Measurements from ENCODE around the gene BICC1. TPM values are rescaled to one million over a fixed set of nuclear protein-coding genes. Genes with fewer than 3 reads are reported as not detected.

BICC1 gene
- total RNA-seq, 1 donor from 2014 or later: 12.8 TPM

DNA sequence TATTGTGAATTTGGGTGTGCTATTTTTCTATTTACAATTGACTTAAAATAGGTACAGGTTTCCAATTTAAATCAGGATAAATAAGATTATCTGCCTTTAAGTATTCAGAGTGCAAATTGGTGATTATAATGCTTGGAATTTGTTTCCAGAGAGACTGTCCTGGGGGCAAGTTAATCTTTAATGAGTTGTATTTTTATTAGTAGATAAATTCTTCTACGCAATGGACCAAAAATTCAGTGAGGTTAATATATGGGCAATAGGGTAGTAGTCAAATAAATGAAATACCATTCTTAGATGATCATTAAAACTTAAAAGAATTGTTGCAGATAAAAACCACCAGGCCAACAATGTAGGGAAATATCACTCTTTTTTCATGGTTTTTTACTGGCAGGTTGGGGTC is 3.4 kb downstream of the BICC1 start:
- no peak for DNase-seq (ENCODE audit: low spot score)

DNA sequence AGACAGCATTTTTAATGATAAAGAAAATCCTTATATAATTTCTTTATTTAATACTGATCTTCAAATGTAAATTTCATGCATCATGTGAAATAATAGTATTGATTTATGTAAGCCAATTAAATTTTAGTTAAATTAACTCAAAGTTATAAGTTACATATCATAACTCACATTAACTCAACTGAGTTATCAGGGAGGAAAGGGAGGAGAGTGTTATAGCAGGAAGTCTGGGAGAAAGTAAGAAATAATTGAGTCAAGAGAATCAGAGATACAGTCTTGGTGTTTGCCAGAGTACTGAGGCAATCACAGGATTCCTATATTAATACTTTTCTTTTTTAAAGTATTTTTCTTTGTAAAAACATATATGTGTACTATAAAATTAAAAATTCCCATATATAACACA is 4.0 kb downstream of the BICC1 start:
- no peak for DNase-seq (ENCODE audit: low spot score)

DNA sequence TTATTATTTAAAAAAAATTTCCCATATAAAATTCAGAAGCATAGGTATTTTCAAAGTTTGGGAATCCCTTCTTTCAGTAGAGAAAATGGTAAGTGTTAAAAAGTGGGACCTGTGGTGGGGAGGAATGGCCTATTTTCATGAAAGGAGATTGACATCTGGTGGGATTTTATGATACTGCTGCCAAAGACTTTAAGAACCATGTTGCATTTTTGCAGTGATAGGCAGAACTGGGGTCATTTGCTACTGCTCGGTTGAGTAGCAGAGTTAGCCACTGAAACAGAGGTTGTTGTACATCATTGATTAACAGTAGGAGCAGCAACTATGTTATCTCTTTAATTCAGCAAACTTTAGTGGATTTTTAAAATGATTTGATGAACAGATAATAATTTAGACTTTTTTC is 4.4 kb downstream of the BICC1 start:
- DNase-seq (ENCODE audit: low spot score): no peak

DNA sequence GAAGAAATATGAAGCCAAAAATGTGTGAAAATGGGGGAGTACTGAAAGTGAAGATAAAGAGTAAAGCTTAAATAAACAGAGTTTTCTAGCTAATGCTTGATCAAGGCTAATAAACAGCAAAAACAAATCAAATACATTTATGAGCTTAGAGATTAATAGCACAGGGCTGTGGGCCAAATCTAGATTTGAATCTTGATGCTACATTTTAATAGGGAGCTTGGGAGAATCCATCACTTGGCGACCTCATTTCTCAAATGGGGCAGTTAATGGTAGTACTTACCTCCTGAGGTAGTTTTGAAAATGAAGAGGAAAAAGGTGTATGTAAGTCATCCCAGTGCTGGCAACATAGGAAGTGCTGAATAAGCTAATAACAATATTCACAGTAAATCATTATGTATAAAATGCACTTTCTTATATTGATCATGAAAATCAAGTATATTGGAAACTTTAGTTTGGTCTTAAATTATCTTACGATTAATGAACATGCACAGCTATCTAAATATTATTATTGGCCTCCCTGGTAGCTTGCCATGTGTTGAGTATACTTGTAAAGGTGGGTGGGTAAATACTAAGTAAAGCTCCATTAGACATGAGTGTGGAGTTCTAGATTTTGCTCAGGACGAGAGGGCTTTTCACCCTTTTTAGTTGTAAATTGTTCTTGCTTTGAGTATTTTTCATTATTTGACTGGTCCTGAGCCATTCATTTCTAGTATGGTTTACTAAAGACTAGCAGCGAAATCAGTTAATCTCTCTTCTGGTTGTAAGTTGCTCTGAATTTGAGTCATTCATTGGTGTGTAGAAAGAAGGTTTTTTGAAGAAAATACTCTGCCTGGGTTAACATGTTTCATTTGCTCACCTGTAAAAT is 5.1 kb downstream of the BICC1 start:
- no peak for DNase-seq (ENCODE audit: low spot score)

DNA sequence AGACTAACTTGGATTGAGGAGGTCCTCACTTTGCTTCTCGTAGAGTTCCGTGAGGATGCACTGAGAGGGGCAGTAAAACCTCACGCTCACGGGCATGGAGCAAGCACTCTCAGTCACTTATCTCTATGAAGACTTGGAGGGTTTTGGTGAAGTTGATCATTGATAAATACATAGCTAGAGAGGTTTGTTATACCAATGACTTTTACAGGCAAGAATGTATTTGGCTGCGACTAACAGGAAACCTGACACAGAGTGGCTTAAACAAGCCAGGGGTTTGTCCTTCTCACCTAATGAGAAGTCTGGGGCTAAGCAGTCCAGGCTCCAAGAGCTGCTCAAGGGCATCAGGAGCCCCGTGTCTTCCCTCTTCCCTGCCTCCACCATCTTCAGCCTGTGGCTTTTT is 6.1 kb downstream of the BICC1 start:
- DNase-seq (ENCODE audit: low spot score): no peak

DNA sequence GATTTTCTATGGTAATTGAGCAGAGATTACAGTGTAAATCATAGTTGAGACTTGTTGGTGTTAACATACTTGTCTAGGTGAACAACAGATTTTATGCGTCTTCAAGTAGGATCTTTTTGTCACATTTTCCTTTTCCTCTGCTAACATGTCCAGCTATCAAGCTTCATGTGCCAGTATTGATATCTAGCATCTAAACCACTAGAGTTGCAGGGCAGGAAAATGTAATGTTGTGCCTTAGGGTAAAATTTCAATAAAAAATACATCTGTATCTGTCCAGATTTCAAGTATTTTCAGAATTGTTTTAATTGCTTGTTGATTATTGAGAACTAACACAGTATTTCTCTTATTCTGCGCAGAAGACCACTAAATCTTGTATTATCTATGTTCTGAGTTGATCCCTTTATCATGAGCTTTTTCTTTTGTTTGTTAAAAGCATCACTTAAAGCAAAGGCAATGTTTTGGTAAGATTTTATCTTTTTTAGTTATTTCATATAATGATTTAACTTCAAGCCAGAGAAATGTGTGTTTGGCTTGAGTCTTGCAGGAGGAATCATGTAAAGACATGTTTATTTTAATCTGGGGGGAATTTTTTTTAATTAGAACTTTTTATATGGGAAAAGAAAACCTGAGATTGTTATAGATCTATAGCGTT is 16.5 kb downstream of the BICC1 start:
- no peak for DNase-seq (ENCODE audit: low spot score)

DNA sequence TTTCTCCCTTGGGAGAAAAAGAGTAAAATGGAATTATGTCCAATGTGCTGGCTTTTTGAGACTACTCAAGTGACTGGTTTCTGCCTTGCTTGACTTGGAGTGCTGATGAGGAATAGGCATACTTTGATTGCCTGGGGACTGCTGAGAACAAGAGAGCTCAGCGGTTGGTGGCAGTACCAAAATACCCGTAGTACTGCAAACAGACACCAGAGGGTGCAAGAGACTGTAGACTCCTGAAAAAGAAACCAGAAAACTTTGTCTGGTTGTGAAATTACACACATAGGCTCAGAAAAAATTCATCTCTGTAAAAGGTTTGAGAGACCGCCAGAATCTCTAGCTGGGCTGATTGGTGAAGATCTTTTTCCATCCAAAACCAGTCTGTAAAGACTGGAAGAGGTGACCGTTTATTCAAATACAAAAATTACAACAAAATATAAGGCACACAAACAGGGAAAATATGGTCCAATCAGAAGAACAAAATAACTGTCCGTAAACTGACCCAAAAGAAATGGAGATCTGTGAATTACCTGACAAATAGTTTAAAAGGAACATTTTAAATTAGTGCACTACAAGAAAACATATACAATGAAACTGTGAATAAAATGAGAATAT is 18.5 kb downstream of the BICC1 start:
- DNase-seq (ENCODE audit: low spot score): peak; percentile 17

DNA sequence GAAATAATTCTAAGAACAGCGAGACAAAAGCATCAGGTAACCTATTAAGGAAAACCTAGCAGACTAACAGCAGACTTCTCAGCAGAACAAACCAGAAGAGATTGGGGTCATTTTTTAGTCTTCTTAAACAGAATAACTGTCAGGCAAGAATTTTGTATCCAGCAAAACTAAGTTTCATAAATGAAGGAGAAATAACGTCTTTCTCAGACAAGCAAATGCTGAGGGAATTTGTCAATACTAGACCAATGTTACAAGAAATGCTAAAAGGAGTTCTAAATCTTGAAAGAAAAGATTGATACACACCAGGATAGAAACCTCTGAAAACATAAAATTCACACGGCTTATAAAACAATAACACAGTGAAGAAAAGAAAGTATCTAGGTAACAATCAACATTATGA is 22.6 kb downstream of the BICC1 start:
- DNase-seq (ENCODE audit: low spot score): no peak

DNA sequence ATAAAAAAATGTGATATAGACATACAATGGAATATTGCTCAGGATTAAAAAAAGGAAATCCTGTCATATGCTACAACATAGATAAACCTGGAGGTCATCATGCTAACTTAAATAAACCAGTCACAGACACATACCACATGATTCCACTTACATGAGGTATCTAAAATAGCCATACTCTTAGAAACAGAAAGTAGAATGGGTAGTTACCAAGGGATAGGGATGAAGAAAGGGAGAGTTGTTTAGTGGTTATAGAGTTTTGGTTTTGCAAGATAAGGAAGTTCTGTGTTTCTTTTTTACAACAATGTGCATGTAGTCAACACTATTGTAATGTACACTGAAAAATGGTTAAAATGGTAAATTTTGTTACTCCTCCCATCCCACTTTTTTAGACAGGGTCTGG is 30.5 kb downstream of the BICC1 start:
- DNase-seq (ENCODE audit: low spot score): no peak

DNA sequence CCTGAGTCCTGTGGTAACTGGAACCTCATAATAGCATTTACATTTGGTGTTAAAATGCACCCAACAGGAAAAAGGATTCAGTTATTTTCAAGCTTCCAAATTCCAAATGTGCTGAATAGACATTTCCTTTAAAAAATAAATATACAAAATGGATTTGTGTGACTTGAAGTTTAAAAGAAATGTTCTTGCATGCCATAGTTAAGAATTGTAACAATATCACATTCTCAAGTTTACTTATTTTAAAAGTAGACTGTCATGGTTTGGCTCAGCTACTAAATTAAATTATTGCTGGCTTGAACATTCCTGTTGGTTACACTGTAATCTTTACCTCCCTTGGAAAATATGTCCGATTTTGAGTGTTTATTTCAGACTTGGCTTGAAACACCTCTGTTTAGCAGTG is 31.5 kb downstream of the BICC1 start:
- no peak for DNase-seq (ENCODE audit: low spot score)

DNA sequence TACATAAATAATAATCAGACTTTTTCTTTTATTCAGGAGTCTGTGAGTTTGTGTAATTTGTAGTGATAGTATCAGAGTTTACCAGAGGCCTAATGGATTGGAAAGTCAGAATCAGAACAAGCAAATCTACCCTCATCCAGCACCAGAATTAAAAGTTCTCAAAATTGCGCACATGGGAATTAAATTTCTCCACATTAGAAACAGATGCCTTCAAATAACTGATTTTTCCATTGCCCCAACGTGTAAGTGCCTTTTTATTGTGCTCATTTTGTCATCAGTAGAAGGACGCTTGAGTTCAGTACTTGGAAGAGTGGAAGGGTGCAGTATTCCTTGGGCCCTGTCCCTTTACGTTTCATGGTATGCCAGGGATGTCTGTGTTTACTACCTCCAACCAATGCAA is 32.8 kb downstream of the BICC1 start:
- DNase-seq (ENCODE audit: low spot score): no peak

DNA sequence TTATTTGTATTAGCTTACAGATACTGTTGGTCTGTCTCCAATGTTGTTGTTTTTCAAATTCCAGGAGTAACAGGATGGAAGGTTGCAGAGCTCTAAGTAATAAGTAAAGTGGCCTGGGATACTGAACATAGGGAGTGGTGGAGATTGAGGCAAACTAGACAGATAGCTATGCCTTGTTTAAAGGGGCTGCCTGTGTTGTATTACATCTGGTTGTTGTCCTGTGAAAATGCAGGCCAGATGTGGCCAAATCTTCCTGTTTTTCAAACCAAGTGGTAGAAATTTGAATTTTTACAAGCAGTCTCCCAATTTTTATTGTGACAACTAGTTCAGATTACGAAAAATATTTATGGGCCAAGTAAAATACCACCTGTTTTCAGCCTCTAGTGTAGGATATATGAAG is 33.5 kb downstream of the BICC1 start:
- DNase-seq (ENCODE audit: low spot score): no peak

DNA sequence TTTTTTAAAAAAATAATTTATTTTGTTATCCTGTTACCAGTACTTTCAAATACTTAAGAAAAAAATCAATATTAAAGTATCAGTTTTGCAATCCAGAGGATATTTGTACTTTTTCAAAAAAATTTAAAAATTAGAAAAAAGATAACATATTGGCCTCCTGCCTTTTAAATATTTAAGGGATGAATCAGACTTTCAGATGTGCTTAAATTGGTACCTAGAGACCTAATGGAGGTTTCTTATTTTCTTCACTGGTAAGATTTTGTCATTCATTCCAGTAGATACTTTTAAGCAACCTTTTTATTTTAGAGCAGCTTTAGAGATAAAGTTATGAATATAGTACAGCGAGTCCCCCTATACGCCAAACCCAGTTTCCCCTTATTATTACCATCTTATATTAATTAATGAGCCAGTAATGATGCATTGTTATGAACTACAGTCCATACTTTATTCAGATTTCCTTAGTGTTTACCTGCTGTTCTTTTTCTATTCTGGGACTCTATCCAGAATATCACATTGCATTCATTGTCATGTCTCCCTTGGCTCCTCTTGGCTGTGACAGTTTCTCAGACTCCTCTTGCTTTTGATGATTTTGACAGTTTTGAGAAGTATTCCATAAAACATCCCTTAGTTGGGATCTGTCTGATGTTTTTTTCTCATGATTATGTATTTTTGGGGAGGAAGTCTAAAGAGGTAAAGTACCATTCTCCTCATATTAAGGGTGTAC is 34.2 kb downstream of the BICC1 start:
- DNase-seq (ENCODE audit: low spot score): no peak

DNA sequence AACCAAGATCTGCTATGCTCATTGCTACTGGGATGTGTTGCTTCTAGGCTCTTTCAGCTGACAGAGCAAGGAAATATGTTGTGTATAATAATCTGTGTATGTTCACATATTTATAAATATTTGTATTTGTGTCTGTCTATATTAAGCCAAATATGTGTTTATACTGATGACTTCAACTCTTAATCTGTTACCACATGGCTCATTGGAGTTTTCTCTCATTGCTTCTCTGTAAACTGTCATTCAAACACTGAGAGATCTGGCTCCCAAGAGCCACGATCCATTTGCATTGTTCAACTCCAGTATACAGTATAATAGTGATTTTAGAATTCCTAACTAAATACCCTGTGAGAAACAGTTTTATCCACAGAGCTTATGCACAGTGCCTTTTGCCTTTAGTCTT is 35.3 kb downstream of the BICC1 start:
- no peak for DNase-seq (ENCODE audit: low spot score)

DNA sequence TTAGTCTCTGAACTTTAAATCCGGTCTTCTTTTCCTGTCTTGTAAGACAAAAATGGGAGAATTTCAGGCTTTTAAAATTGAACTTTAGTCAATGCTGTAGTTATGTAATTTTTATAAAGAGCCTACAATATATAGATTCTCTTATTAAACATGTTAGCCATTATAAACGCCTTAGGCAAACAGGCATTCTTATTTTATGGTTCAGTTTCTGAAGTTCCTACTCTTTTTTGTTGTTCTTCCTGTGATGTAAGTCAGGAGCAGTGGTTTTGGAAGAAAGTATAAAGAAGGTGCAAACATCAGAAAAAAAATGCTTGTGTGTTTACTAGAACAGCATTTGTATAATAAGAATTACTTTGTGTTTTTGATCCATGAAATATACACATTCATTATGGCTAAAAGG is 41.6 kb downstream of the BICC1 start:
- DNase-seq (ENCODE audit: low spot score): no peak

DNA sequence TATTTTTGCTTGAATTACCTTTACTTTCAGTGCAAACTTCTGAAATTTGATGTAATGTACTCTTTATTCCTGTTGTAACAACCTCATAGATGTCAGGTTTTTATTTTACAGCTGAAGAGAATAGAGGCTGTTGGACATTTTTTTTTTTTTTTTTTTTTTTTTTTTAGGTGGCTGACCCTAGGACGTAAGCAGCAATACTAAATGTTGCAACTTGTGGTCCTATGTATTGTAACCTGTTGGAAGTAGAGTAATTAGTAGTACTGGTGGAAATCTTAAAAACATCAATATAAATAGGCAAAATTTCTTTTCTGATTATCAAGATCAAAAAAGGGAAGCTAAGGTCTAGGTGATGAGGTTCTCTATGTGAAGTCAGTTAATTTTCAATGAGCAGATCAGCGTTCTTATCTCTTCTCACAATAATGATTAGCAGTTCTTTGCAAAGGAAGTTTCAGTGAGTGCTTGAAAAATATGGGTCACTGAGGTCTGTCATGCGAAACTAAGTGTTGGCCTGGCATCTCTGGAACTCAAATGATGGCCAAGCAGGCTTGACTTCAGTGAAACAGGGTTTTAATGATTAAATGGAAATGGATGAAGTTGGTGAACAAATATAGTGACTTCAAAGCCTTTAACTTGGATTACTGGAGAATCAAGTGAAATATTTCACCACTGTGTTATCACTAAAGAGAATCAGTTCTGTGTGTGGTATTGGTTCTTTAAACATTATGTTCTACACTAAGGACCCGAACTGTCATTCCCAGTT is 42.7 kb downstream of the BICC1 start:
- no peak for DNase-seq (ENCODE audit: low spot score)

DNA sequence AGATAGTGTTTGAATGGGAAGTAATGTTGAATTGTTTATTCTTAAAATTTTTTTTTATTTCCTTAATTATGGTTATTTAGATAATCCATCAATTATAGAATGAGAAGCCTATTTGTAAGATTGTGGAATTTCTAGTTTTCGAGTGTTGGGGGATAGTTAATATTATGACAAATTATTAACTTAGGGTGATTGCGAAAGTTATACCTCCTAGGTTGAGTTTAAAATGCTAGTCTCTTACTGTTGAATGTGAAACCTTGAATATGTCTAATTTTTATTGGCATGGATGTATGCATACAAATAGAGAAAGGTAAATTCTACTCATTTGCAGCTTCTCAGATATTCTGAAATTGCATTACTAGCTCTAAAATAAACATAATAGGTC is 43.2 kb downstream of the BICC1 start:
- no peak for DNase-seq (ENCODE audit: low spot score)

DNA sequence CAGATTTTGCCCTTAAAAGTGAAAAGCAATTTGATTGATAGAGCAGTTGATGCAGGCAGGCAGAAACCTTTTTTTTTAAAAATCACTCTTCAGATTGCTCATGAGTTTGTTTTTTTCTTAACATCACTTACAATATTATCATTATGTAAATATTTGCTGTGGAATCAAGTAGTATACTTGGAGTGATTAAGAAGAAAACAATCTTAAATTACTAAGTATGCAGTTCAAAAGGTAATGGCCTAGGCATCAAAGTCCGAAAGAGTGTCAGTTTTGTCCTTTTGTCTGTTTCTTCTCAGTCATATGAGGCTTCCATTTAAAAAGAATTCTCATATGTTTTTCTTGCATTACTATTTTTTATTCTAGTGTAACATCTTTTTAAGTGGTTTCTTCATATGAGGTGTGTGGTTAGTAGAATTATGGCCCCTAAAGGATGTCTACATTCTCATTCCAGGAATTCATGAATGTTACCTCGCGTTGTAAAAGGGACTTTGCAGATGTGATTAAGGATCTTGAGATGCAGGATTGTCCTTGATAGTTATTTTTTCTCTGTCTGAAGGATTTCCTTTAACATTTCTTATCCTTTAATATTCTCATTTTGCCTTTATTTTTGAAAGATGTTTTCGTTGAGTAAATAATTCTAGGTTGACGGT is 44.0 kb downstream of the BICC1 start:
- no peak for DNase-seq (ENCODE audit: low spot score)

DNA sequence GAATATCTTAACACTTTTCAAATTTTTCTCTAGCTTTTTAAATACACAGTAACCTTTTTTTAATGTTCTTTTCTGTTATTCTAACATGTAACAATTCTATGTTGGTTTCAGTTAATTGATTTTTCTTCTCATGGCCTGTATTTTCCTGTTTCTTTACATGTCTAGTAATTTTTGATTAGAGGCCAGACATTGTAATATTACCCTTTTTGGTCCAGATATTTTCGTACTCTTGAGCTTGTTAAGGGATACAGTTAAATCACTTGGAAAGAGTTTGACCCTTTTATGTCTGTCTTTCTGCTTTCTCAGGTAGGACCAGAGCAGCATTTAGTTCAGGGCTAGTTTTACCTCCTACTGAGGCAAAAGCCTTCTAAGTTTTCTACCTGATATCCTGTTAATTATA is 45.0 kb downstream of the BICC1 start:
- no peak for DNase-seq (ENCODE audit: low spot score)

DNA sequence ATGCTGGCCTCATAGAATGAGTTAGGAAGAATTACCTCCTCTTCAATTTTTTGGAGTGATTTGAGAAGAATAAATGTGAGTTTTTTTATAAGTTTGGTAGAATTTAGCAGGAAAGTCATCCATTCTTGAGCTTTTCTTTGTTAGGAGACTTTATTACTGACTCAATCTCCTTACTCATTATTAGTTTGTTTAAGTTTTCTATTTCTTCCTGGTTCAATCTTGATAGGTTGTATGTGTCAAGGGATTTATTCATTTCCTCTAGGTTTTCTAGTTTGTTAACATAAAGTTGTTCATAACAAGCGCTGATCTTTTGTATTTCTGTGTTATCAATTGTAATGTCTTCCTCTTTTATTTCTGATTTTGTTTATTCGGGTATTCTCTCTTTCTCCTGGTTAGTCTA is 47.4 kb downstream of the BICC1 start:
- no peak for DNase-seq (ENCODE audit: low spot score)

DNA sequence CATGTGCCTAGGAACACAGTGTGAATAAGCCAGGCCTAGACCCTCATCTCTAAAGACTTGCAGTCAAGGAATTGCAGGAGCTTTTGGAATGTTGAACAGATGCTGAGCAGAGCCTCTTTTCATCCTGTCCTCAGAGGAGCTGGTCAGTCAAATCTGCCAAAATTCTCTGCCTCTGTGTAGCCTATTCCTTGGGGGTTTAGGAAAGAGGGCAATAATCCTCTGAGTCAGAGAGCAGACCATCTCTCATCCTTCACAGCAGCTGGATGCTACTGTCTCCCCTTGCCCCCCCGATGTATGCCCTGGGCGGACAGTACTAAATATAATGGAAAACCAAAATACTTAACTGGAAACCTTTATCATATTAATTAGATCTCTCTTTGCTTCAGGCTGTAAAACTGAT is 52.6 kb downstream of the BICC1 start:
- DNase-seq (ENCODE audit: low spot score): peak; percentile 18

All from umbilical cord (tissue), 2 donors.